ENCODE data around the gene SRGAP3. TPM values are rescaled to one million over a fixed set of nuclear protein-coding genes. Genes with fewer than 3 reads are reported as not detected.

Gene SRGAP3
- total RNA-seq, 1 experiment from 2014 or later = 0.69 TPM

DNA sequence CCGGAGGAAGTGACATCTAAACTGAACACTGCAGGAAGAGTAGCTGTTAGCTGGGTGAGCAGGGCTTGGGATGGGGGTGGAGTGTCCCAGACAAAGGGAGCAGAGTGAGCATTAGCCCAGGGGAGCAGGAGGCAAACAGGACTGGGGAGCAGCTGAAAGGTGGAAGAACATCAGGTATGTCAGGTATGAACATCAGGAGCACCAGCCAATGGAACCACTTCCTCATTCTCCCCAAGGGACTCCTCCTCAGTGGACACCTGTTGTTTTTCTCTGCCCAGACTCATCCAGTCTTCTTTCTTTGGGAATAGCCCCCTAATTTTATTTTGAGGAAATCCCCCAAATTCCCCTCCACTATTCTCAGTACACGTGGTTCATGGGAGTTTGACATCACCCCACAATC, 178.5 kb downstream of the SRGAP3 start:
- Histone ChIP-seq H3K27ac (ENCODE audit: low read depth, low read length, poor library complexity, severe bottlenecking) (no peak overlapping the region), H3K36me3 (ENCODE audit: insufficient read depth, low read length, poor library complexity, severe bottlenecking) (no peaks in the 10 kb centered on the region), H3K27me3 (replicated peaks; ENCODE audit: insufficient read depth, low read depth, low read length, poor library complexity) (no peaks in the 10 kb centered on the region), H3K4me1 (ENCODE audit: insufficient read depth, low read length, poor library complexity, severe bottlenecking) (no peaks in the 10 kb centered on the region), H3K4me3 (ENCODE audit: low read depth, low read length, poor library complexity, severe bottlenecking) (no peak overlapping the region), H3K9me3 (ENCODE audit: low read depth, low read length, poor library complexity, severe bottlenecking) (no peaks in the 10 kb centered on the region)
- BruUV-seq (replicated peaks) = no TSS peak
- TF ChIP-seq EZH2 (IDR thresholded peaks at IDR 0.05; ENCODE audit: borderline replicate concordance, low read depth, low read length, poor library complexity, severe bottlenecking) = no peak
- TF ChIP-seq, protein P1, sequence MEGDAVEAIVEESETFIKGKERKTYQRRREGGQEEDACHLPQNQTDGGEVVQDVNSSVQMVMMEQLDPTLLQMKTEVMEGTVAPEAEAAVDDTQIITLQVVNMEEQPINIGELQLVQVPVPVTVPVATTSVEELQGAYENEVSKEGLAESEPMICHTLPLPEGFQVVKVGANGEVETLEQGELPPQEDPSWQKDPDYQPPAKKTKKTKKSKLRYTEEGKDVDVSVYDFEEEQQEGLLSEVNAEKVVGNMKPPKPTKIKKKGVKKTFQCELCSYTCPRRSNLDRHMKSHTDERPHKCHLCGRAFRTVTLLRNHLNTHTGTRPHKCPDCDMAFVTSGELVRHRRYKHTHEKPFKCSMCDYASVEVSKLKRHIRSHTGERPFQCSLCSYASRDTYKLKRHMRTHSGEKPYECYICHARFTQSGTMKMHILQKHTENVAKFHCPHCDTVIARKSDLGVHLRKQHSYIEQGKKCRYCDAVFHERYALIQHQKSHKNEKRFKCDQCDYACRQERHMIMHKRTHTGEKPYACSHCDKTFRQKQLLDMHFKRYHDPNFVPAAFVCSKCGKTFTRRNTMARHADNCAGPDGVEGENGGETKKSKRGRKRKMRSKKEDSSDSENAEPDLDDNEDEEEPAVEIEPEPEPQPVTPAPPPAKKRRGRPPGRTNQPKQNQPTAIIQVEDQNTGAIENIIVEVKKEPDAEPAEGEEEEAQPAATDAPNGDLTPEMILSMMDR (conservative IDR thresholded peaks at IDR 0.05; ENCODE audit: low read depth, low read length) = no peak
- no peak for DNase-seq (ENCODE audit: low spot score)
- ChIA-PET CTCF (no interaction called here), POLR2A (ENCODE audit: low non-redundant PET) (no interaction called here)
- intact Hi-C loops (cut with micrococcal nuclease; ENCODE audit: unreplicated experiment) = no loop called here

DNA sequence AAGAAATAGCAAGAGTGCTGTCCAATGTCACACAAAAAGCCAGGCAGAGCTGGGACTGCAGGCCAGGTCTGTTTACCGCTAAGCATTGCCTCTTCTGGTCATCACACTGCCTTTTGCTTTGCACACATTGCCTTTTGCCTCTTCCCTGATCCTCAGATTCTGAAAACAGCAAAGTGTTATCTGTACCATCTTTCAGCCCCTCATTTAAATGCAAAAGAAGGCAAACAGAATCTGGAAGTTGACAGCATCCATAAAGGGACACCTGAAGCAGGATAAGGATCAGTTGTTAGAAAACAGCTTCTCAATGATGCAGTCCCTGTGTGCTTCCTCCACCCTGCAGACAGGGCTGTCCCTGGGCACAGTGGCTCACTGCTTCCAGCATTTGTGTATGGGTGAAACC, 179.5 kb downstream of the SRGAP3 start:
- ChIA-PET CTCF (no interaction called here), POLR2A (ENCODE audit: low non-redundant PET) (no interaction called here)
- no peaks in the 10 kb centered on the region for H3K36me3 ChIP-seq (ENCODE audit: insufficient read depth, low read length, poor library complexity, severe bottlenecking)
- BruUV-seq (replicated peaks) = no TSS peak
- H3K27me3 ChIP-seq (replicated peaks; ENCODE audit: insufficient read depth, low read depth, low read length, poor library complexity) = no peaks in the 10 kb centered on the region
- no peaks in the 10 kb centered on the region for H3K9me3 ChIP-seq (ENCODE audit: low read depth, low read length, poor library complexity, severe bottlenecking)
- no peak overlapping the region for H3K27ac ChIP-seq (ENCODE audit: low read depth, low read length, poor library complexity, severe bottlenecking)
- TF ChIP-seq, protein P1 (conservative IDR thresholded peaks at IDR 0.05; ENCODE audit: low read depth, low read length) = no peak
- no peak for TF ChIP-seq EZH2 (IDR thresholded peaks at IDR 0.05; ENCODE audit: borderline replicate concordance, low read depth, low read length, poor library complexity, severe bottlenecking)
- H3K4me3 ChIP-seq (ENCODE audit: low read depth, low read length, poor library complexity, severe bottlenecking) = no peak overlapping the region
- intact Hi-C loops (cut with micrococcal nuclease; ENCODE audit: unreplicated experiment) = loop anchor here (5.0 kb wide), 1 partner anchor 98 kb away; no protein-coding TSS in a partner anchor
- no peak for DNase-seq (ENCODE audit: low spot score)
- H3K4me1 ChIP-seq (ENCODE audit: insufficient read depth, low read length, poor library complexity, severe bottlenecking) = no peaks in the 10 kb centered on the region

DNA sequence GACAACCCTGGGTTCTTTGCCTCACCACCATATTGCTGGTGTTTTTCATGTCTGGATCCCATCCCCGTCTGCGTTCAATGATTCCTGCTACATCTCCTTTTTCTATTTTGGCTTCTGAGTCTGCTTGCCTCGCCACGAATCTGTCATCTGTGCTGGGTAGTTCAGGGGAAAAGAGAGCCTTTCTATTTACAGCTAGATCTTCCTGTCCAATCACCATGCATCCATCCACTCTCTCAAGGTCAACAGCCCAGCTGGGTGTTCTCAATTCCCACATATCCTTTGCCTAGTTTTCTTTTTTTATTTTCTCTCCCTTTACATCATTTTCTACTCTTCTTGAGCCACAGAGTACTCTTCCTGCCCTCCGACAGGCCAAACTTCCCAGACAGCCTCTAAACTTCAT, 181.4 kb downstream of the SRGAP3 start:
- no peak overlapping the region for H3K4me3 ChIP-seq (ENCODE audit: low read depth, low read length, poor library complexity, severe bottlenecking)
- ChIA-PET POLR2A (ENCODE audit: low non-redundant PET) (no interaction called here), CTCF (interaction anchor here (0.6 to 1.6 kb wide), 2 partner anchors 80 to 103 kb away, joined by 3 read pairs; no protein-coding TSS in a partner anchor)
- BruUV-seq (replicated peaks) = no TSS peak
- no peak for DNase-seq (ENCODE audit: low spot score)
- H3K27ac ChIP-seq (ENCODE audit: low read depth, low read length, poor library complexity, severe bottlenecking) = no peak overlapping the region
- no peaks in the 10 kb centered on the region for H3K36me3 ChIP-seq (ENCODE audit: insufficient read depth, low read length, poor library complexity, severe bottlenecking)
- H3K4me1 ChIP-seq (ENCODE audit: insufficient read depth, low read length, poor library complexity, severe bottlenecking) = no peaks in the 10 kb centered on the region
- H3K27me3 ChIP-seq (replicated peaks; ENCODE audit: insufficient read depth, low read depth, low read length, poor library complexity) = no peaks in the 10 kb centered on the region
- intact Hi-C loops (cut with micrococcal nuclease; ENCODE audit: unreplicated experiment) = loop anchor here (5.0 kb wide), 1 partner anchor 96 kb away; no protein-coding TSS in a partner anchor
- no peaks in the 10 kb centered on the region for H3K9me3 ChIP-seq (ENCODE audit: low read depth, low read length, poor library complexity, severe bottlenecking)
- TF ChIP-seq, protein P1 (conservative IDR thresholded peaks at IDR 0.05; ENCODE audit: low read depth, low read length) = no peak
- no peak for TF ChIP-seq EZH2 (IDR thresholded peaks at IDR 0.05; ENCODE audit: borderline replicate concordance, low read depth, low read length, poor library complexity, severe bottlenecking)

Data from A673 (cell line).